Fibroblast of pulmonary artery (primary cell): Measurements from ENCODE around the gene PDE4A.

Experiments
- DNase-seq: peaks from one replicate; pipeline ENCODE4 v3.0.0-alpha.2; 2010; ENCODE audit warnings: low read depth
- H3K4me3 ChIP-seq: replicated peaks from 2 replicates; pipeline ENCODE4 v1.5.1; 2011; ENCODE audit warnings: low read depth, mild to moderate bottlenecking, control low read depth, low read length, moderate library complexity
- CTCF ChIP-seq: IDR thresholded peaks from 2 replicates; pipeline ENCODE4 v1.5.1; 2011; ENCODE audit warnings: mild to moderate bottlenecking, control low read depth, low read length, inconsistent platforms; ENCODE audit errors: missing control alignments

PDE4A gene

GRCh38 chr19:10433131-10433536 is 12.8 kb downstream of the PDE4A start:
- no peak for DNase-seq
- TF ChIP-seq CTCF = no peak
- H3K4me3 ChIP-seq = no peak overlapping the region

GRCh38 chr19:10439588-10439987 is 19.2 kb downstream of the PDE4A start:
- no peak for DNase-seq

GRCh38 chr19:10442698-10443097 is 22.4 kb downstream of the PDE4A start:
- no peak for DNase-seq
- no peak for TF ChIP-seq CTCF
- H3K4me3 ChIP-seq = no peak overlapping the region

More at GRCh38 chr19:10439588-10439987, 19.2 kb downstream of the PDE4A start:
- no peak overlapping the region for H3K4me3 ChIP-seq
- no peak for TF ChIP-seq CTCF

- H3K4me3 ChIP-seq = no peak overlapping the region
- no peak for TF ChIP-seq CTCF
- DNase-seq = no peak
Measured at GRCh38 chr19:10449037-10449436, 28.7 kb downstream of the PDE4A start.

DNA sequence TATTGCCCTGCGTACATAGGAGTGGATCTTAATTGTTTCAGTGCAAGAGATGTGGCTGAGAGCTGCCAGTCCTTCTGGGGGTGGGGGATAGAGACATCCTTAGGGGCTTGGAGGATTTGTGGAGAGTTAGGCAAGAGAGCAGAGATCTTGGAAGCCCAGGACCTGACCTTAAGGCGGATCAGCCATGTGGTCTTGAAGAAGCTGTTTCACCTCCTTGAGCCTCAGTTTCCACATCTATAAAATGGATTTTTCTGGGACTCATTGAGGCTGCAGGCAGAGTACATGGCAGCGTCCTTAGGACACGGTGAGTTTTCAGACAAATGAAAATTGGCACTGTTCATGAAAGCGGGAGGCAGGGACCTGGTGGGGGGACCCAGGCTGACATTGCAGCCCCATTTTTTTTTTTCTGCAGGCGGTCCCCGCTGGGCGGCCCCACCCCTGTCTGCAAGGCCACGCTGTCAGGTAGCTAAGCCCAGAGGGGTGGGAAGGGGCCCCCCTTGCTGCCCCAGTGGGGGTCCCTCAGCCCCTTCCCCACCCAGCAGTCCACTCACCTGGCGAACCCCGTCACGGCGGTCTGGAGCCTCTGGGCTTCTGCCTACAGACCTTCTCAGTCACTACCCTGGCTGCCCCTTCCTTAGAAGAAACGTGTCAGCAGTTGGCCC is 30.0 kb downstream of the PDE4A start:
- H3K4me3 ChIP-seq = no peak overlapping the region
- no peak for DNase-seq
- no peak for TF ChIP-seq CTCF

DNA sequence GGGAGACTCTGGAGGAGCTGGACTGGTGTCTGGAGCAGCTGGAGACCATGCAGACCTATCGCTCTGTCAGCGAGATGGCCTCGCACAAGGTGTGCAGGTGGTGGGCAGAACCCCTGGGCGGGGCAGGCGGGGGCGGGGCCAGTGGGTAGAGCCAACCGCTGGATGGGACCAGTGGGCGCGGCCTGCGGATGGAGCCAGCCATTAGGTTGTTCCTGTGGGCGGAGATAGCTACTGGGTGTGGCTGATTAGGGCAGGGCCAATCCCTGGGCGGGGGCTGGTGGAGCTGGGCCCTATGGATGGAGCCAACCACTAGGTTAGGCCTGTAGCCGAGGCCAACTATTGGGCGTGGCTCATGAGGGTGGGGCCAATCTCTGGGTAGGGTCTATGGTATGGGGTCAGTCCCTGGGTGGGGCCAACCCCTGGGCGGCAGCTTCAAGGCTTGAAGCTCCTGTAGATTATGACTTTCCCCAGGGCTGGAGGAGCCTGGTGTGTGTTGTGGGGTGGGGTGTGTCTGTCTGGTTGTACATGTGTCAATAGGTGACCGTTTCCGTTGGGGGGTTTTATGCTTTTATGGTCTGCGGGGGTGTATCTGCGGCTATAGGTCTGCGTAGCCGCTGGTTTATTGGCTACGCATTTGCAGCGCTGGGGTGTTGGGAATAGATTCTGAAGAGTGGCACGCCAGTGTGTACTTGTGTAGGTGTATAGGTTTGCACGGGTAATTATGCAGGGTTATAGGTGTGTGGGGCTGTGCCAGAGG is 30.7 kb downstream of the PDE4A start:
- no peak for DNase-seq
- H3K4me3 ChIP-seq = no peak overlapping the region
- TF ChIP-seq CTCF = no peak
